IMR-90 (cell line): ENCODE results near the gene TELO2. TPM values are rescaled to one million over a fixed set of nuclear protein-coding genes. Genes with fewer than 3 reads are reported as not detected.
A peak's percentile ranks its signal among the peaks of the same experiment; 100 is the strongest.

Experiments used
- ATAC-seq: fragments of 200-7000 bp; cut with Tn5 transposase; 2 replicates; pipeline ENCODE4 v1.9.1; 2020; ENCODE audit warnings: low read depth, mild to moderate bottlenecking, moderate library complexity
- BruUV-seq: library from RNA; stranded (reverse); fragments of 400-500 nt; replicated peaks from 2 replicates; lab custom pipeline; 2021; lab: Mats Ljungman, UMichigan
- CTCF ChIA-PET: fragments of 300-600 bp; formaldehyde crosslinking; extraction: SDS; loops from one replicate; lab custom pipeline; 2021; ENCODE audit warnings: antibody characterized with exemption; lab: Yijun Ruan, JAX
- POLR2A ChIA-PET: fragments of 300-600 bp; sonication (Branson Sonifier 250); formaldehyde crosslinking; loops from one replicate; lab custom pipeline; 2022; ENCODE audit warnings: antibody characterized with exemption; ENCODE audit not compliant: unreplicated experiment; lab: Charles Lee
- DNase-seq: peaks from one replicate; pipeline ENCODE4 v3.0.0; 2013
- H2AFZ ChIP-seq: replicated peaks from 2 replicates; pipeline ENCODE3; 2013; ENCODE audit warnings: low read length, mild to moderate bottlenecking; ENCODE audit not compliant: poor library complexity
- H2AK5ac ChIP-seq: 2 replicates; pipeline ENCODE4 v1.6.1; 2013; ENCODE audit warnings: low read depth, low read length, inconsistent platforms
- H2AK9ac ChIP-seq: replicated peaks from 2 replicates; pipeline ENCODE3; 2013; ENCODE audit warnings: mild to moderate bottlenecking, low read depth, low read length, moderate library complexity; ENCODE audit not compliant: poor library complexity
- H2BK120ac ChIP-seq: 2 replicates; pipeline ENCODE4 v1.6.1; 2013; ENCODE audit warnings: low read depth, low read length, inconsistent platforms
- H2BK15ac ChIP-seq: 3 replicates; pipeline ENCODE4 v1.6.1; 2013; ENCODE audit warnings: low read depth, low read length, inconsistent platforms
- H2BK20ac ChIP-seq: 2 replicates; pipeline ENCODE4 v1.6.1; 2013; ENCODE audit warnings: low read depth, mild to moderate bottlenecking, inconsistent platforms, low read length, moderate library complexity
- H2BK5ac ChIP-seq: 2 replicates; pipeline ENCODE4 v1.6.1; 2013; ENCODE audit warnings: mild to moderate bottlenecking, low read depth, low read length, inconsistent platforms; ENCODE audit not compliant: poor library complexity, severe bottlenecking
- H3K14ac ChIP-seq: replicated peaks from 2 replicates; pipeline ENCODE4 v1.6.1; 2013; ENCODE audit warnings: low read depth, low read length, inconsistent platforms
- H3K18ac ChIP-seq: 2 replicates; pipeline ENCODE4 v1.6.1; 2013; ENCODE audit warnings: low read depth, low read length, control low read depth
- H3K23ac ChIP-seq: 2 replicates; pipeline ENCODE4 v1.6.1; 2013; ENCODE audit warnings: low read depth, low read length, inconsistent platforms
- H3K27ac ChIP-seq: 2 replicates; pipeline ENCODE4 v1.5.1; 2013; ENCODE audit warnings: mild to moderate bottlenecking, control low read depth, low read length; ENCODE audit not compliant: insufficient read depth
- H3K27me3 ChIP-seq: 2 replicates; pipeline ENCODE4 v1.6.1; 2013; ENCODE audit warnings: low read length; ENCODE audit not compliant: control insufficient read depth, insufficient read depth
- H3K36me3 ChIP-seq: 2 replicates; pipeline ENCODE4 v1.6.1; 2013; ENCODE audit warnings: low read length, mixed read lengths; ENCODE audit not compliant: control insufficient read depth, insufficient read depth
- H3K4ac ChIP-seq: 2 replicates; pipeline ENCODE4 v1.6.1; 2013; ENCODE audit warnings: low read depth, low read length, inconsistent platforms
- H3K4me1 ChIP-seq: 2 replicates; pipeline ENCODE4 v1.6.1; 2013; ENCODE audit warnings: low read length, mixed read lengths; ENCODE audit not compliant: control insufficient read depth, insufficient read depth
- H3K4me2 ChIP-seq: 2 replicates; pipeline ENCODE4 v1.6.1; 2013; ENCODE audit warnings: low read depth, mild to moderate bottlenecking, control low read depth, low read length, moderate library complexity
- H3K4me3 ChIP-seq: 2 replicates; pipeline ENCODE4 v1.5.1; 2013; ENCODE audit warnings: low read depth, mild to moderate bottlenecking, control low read depth, low read length, moderate library complexity; ENCODE audit not compliant: insufficient read depth
- H3K56ac ChIP-seq: 2 replicates; pipeline ENCODE4 v1.6.1; 2013; ENCODE audit warnings: low read length, inconsistent platforms; ENCODE audit not compliant: insufficient read depth; ENCODE audit errors: extremely low read depth
- H3K79me1 ChIP-seq, 2 experiments: 2 replicates each; pipeline ENCODE4 v1.6.1; 2013; ENCODE audit warnings: low read length in 2 of 2, inconsistent platforms in 1 of 2, low read depth in 1 of 2
- H3K9ac ChIP-seq: 2 replicates; pipeline ENCODE4 v1.6.1; 2013; ENCODE audit warnings: low read depth, low read length, control low read depth
- H3K9me1 ChIP-seq: 2 replicates; pipeline ENCODE4 v1.6.1; 2013; ENCODE audit warnings: low read length, inconsistent platforms; ENCODE audit not compliant: insufficient read depth
- H3K9me3 ChIP-seq: 2 replicates; pipeline ENCODE4 v1.6.1; 2013; ENCODE audit warnings: low read length; ENCODE audit not compliant: control insufficient read depth, insufficient read depth
- H4K20me1 ChIP-seq: 2 replicates; pipeline ENCODE4 v1.6.1; 2013; ENCODE audit warnings: low read length, inconsistent platforms; ENCODE audit not compliant: insufficient read depth
- H4K5ac ChIP-seq: 2 replicates; pipeline ENCODE4 v1.6.1; 2013; ENCODE audit warnings: mild to moderate bottlenecking, low read depth, low read length, control low read depth
- H4K8ac ChIP-seq, 2 experiments: 2 replicates each; pipeline ENCODE4 v1.6.1; 2013; ENCODE audit warnings: low read depth in 2 of 2, low read length in 2 of 2, control low read depth in 1 of 2, inconsistent platforms in 1 of 2
- H4K91ac ChIP-seq: 2 replicates; pipeline ENCODE4 v1.6.1; 2013; ENCODE audit warnings: low read depth, low read length, inconsistent platforms; ENCODE audit not compliant: insufficient read depth
- RAD21 ChIP-seq: IDR thresholded peaks from 2 replicates; pipeline ENCODE4 v1.6.1; 2012; ENCODE audit warnings: low read length, improper control_type of control experiment
- WGBS, 2 experiments: methylation state at CpG; one replicate each; pipeline versions ENCODE4 v1.1.5 to v1.1.7; 2013; ENCODE audit warnings: missing lambda C conversion rate in 2 of 2; ENCODE audit not compliant: insufficient read length in 1 of 2; ENCODE audit errors: extremely low coverage in 2 of 2; 5-methylcytosine and 5-hydroxymethylcytosine counted together
- dilution Hi-C: fragments of 300-500 bp; cut with HindIII; formaldehyde crosslinking; loops from one replicate; pipeline ENCODE4 v1.14.3; 2018; ENCODE audit warnings: low sequenced_read_pairs; ENCODE audit not compliant: unreplicated experiment
- in situ Hi-C: fragments of 300-500 bp; cut with MboI; formaldehyde crosslinking; loops from 3 replicates; pipeline ENCODE4 v1.14.3; 2019; ENCODE audit warnings: low sequenced_read_pairs, inconsistent platforms, mixed read lengths
- intact Hi-C: fragments of 100-400 bp; cut with micrococcal nuclease; formaldehyde crosslinking; loops from 2 replicates; pipeline ENCODE4 v1.10.0; 2022
- polyA plus RNA-seq, 3 experiments: library from polyadenylated mRNA; depleted of rRNA; stranded (reverse); fragments of >200 nt; gene quantifications; 2 replicates each; pipeline ENCODE4 v1.2.3, GENCODE V29; 2012; ENCODE audit warnings: low replicate concordance in 1 of 3
- total RNA-seq: library from RNA; depleted of rRNA; stranded (reverse); fragments of >200 nt; gene quantifications from 2 replicates; pipeline ENCODE4 v1.2.3, GENCODE V29; 2012
- TF ChIP-seq, protein P1 (sequence below): conservative IDR thresholded peaks from 2 replicates; pipeline ENCODE4 v1.5.1; 2012; ENCODE audit warnings: mild to moderate bottlenecking, low read depth, low read length, improper control_type of control experiment

The TELO2 gene
- total and polyA plus RNA-seq, 2 of the 4 experiments (the other 2 are of a cell fraction) = 6.6 to 26.6 TPM

- H3K23ac ChIP-seq = no peak overlapping the region
- H3K36me3 ChIP-seq = peaks cover 22% of the 10 kb centered on the region
- H4K91ac ChIP-seq = no peak overlapping the region
- ChIA-PET POLR2A (no interaction called here), CTCF (interaction anchor here (0.7 kb wide), 1 partner anchor 30 kb away, joined by 3 read pairs; no protein-coding TSS in a partner anchor)
- H3K4me1 ChIP-seq = peaks cover 3% of the 10 kb centered on the region; the same call in 1 of the 2 replicates
- no peak overlapping the region for H3K4ac ChIP-seq
- H3K18ac ChIP-seq = no peak overlapping the region
- H2BK15ac ChIP-seq = no peak overlapping the region
- 93% methylated on average over 7 of the region's 30 CpGs; no CpG with 5 or more reads in 1 of the 2 experiments for WGBS, 2 experiments
- peak; percentile 53 for ATAC-seq
- H2BK20ac ChIP-seq = no peak overlapping the region
- H3K9ac ChIP-seq = no peak overlapping the region
- no peak overlapping the region for H3K14ac ChIP-seq
- no peak overlapping the region for H2BK120ac ChIP-seq
- H2BK5ac ChIP-seq = no peak overlapping the region
- peak overlapping the region; percentile 21; the same call in 1 of the 2 replicates for H2AK5ac ChIP-seq
- 0 out of 2 replicates have a peak, but pooled peaks cover 9% of the 10 kb centered on the region for H3K9me1 ChIP-seq
- peaks cover 6 to 45% of the 10 kb centered on the region in 2 experiments; a peak in 3 of 4 replicates for H3K79me1 ChIP-seq
- in situ Hi-C loops = no loop called here
- no peak overlapping the region for H3K27ac ChIP-seq
- dilution Hi-C loops = no loop called here
- TF ChIP-seq, protein P1, sequence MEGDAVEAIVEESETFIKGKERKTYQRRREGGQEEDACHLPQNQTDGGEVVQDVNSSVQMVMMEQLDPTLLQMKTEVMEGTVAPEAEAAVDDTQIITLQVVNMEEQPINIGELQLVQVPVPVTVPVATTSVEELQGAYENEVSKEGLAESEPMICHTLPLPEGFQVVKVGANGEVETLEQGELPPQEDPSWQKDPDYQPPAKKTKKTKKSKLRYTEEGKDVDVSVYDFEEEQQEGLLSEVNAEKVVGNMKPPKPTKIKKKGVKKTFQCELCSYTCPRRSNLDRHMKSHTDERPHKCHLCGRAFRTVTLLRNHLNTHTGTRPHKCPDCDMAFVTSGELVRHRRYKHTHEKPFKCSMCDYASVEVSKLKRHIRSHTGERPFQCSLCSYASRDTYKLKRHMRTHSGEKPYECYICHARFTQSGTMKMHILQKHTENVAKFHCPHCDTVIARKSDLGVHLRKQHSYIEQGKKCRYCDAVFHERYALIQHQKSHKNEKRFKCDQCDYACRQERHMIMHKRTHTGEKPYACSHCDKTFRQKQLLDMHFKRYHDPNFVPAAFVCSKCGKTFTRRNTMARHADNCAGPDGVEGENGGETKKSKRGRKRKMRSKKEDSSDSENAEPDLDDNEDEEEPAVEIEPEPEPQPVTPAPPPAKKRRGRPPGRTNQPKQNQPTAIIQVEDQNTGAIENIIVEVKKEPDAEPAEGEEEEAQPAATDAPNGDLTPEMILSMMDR = 0 out of 2 replicates have a peak, but pooled peaks have one; percentile 2
- no peak for TF ChIP-seq RAD21
- no peak overlapping the region for H4K5ac ChIP-seq
- no peak overlapping the region for H3K56ac ChIP-seq
- no peaks in the 10 kb centered on the region for H3K9me3 ChIP-seq
- no peak overlapping the region for H3K4me3 ChIP-seq
- peak; percentile 76 for DNase-seq
- H2AFZ ChIP-seq = peak overlapping the region; percentile 51
- H3K27me3 ChIP-seq = no peaks in the 10 kb centered on the region
- H3K4me2 ChIP-seq = no peak overlapping the region
- no TSS peak for BruUV-seq
- peak overlapping the region in 1 of 2 experiments; percentile 38; a peak in 1 of 4 replicates for H4K8ac ChIP-seq
- intact Hi-C loops = no loop called here
- H4K20me1 ChIP-seq = 0 out of 2 replicates have a peak, but pooled peaks cover 3% of the 10 kb centered on the region
- H2AK9ac ChIP-seq = peak overlapping the region; percentile 77
These were observed 50.1 kb downstream of the TELO2 start for GRCh38 chr16:1543085-1543896.
